ENCODE results near the gene PKD2.

- TF ChIP-seq CTCF (conservative IDR thresholded peaks at IDR 0.05 in 1 of 2, IDR thresholded peaks at IDR 0.05 in 1 of 2; ENCODE audit: low read depth in 1 of 2, low read length in 2 of 2), result no peak
- no peak for TF ChIP-seq EZH2 (IDR thresholded peaks at IDR 0.05; ENCODE audit: low read length, missing control alignments)
Measured at GRCh38 chr4:87975466-87975865, 32.0 kb upstream of the PKD2 start, which contains the start of gene SPP1.

Measured in fibroblast of lung (primary cell).